ENCODE results near the gene UBTD1.
"Not testable (repeated sequence)": the region's sequence is repeated elsewhere in the genome, so short reads cannot be mapped to it uniquely, and the experiment has no call there.

The UBTD1 gene

DNA sequence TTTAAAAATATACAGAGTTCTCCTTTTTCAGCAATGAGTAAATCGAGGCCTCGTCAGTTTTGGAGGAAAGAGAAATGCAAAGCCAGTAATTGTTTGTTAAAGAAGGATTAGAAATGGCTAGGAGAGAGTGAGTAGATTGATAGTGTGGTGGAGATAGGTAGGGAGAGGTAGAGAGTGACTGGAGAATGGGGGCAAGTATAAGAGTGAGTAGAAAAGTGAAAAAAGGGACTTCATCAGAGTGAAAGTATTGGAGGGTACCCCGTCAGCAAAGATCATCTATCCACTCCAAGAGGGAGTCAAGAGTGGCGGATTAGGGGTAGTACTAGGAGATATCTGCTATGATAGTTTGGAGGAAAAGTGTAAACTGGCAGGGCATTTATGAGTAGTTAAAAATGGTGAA lies 64.6 kb downstream of the UBTD1 start:
- ATAC-seq, result no peak
- DNase-seq, result no peak

DNA sequence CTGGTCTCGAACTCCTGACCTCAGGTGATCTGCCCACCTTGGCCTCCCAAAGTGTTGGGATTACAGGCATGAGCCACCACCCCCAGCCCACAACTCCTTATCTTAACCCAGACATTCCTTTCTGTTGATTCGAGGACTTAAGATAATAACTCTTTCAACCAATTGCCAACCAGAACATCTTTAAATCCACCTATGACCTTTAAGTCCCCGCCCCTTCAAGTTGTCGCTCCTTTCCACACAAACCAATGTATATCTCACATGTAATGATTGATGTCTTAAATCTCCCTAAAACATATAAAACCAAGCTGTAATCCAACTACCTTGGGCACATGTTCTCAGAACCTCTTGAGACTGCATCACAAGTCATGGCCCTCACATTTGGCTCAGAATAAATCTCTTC lies 66.1 kb downstream of the UBTD1 start:
- ATAC-seq (no peak), DNase-seq (no peak)

DNA sequence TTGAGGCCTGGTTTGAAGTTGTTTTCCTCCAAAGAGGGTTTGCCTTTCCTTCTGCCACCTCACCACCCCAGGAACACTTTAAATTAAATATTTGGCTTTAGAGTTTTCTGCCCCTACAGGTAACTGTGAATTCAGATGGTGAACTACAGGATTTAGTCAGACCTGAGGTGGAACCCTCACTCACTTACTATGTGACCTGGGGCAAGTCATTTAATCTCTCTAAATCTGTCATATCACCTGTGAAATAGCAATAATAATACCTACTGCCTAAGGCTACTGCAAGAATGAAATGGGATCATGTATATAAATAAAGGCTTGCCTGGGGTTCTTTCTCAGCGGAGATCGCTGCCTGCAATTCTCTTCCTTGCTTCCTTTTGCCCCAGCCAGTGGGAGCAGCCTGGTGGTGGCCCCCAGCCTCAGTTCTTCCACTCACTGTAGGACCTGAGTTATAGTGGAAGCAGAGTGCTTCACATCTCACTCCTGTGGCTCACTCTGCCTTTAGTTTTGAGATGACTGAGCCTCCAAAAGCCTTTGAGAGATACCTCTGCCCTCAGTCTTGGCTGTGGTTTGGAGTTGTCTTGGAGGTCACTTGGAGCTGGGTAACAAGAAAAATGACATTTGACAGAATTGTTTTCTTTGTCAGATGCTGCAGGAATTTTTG lies 67.7 kb downstream of the UBTD1 start:
- DNase-seq, result no peak
- no peak for ATAC-seq

- DNase-seq (no peak), ATAC-seq (no peak)
Measured at GRCh38 chr10:97567891-97568290, 69.2 kb downstream of the UBTD1 start.

DNA sequence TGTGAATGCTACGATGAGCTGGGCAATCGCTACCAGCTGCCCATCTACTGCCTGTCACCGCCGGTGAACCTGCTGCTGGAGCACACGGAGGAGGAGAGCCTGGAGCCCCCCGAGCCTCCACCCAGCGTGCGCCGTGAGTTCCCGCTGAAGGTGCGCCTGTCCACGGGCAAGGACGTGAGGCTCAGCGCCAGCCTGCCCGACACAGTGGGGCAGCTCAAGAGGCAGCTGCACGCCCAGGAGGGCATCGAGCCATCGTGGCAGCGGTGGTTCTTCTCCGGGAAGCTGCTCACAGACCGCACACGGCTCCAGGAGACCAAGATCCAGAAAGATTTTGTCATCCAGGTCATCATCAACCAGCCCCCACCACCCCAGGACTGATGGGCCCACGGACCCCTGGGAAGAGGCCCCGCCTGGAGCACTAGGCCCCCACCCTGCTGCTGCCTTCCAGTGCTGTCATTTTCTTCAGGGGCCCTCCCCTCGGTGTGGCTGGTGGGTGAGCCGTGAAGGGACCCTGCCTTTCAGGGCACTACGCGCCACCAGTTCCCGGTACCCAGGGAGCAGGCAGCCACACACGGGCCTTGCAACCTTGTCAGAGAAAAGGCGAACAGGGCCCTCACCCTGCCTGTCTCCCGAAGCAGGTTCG lies 71.5 kb downstream of the UBTD1 start:
- ATAC-seq, result no peak
- no peak for DNase-seq

DNA sequence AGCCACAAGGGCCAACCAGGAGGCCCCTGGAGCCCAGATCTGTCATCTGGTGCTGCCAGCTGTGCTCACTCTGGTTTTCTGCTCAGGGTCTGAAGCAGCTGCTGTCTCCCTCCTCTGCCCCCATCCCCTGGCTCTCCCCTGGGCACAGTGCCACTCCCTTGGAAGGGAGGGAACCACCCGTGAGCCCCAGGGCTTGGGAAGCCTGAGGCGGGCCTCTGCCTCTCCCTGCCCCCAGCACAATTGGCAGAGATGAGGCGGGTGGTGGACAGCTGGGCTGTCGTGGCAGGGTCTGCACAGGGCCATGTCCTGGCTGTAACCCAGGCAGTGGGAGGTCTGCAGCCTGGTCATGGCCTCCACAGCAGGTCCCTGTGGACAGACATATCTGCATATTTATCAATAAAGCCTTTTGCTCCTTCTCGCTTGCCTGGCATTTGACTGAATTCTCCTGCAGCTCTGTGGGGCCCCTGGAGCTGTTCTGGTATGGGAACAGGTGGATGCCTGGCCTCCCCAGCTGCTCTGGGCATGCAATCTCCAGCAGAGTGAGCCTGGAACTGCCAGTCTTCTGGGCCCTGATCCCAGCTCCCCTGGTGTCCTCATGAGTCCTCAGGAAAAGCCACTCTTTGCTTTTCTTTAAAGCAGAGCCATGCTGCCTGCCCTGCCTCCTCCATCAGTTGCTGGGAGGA lies 72.2 kb downstream of the UBTD1 start:
- DNase-seq (no peak), ATAC-seq (no peak)

- DNase-seq (no peak), ATAC-seq (no peak)
Measured at GRCh38 chr10:97571622-97572021, 72.9 kb downstream of the UBTD1 start.

- ATAC-seq, result peak; percentile 66
Measured at GRCh38 chr10:97572214-97572989, 73.7 kb downstream of the UBTD1 start, which contains the start of gene ANKRD2. Gene ANKRD2 (plus strand): TSS chr10:97572779. CDS start chr10:97572789, 10 bp downstream.

DNA sequence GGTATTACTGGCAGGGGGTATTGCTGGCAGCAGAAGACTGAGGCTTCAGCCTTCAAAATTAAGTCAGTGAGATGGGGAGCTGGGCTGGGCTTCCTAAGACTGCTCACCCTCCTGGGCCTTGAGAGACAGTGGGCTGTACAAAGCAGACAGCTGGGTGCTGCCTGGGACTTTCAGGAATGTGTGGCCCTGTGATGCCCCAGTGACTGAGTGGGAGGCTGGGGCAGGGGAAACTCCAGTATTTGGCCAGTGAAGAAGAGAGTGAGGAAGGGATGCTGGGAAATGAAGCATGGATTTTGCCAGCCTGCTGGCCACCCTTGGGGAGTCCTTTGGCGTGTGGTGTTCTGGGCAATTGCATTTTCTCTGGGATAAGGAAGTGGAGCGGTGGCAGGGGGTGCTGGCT lies 74.3 kb downstream of the UBTD1 start:
- ATAC-seq, result no peak
- DNase-seq, result no peak

More at GRCh38 chr10:97572214-97572989, 73.7 kb downstream of the UBTD1 start, which contains the start of gene ANKRD2:
- DNase-seq, result peak; percentile 68

DNA sequence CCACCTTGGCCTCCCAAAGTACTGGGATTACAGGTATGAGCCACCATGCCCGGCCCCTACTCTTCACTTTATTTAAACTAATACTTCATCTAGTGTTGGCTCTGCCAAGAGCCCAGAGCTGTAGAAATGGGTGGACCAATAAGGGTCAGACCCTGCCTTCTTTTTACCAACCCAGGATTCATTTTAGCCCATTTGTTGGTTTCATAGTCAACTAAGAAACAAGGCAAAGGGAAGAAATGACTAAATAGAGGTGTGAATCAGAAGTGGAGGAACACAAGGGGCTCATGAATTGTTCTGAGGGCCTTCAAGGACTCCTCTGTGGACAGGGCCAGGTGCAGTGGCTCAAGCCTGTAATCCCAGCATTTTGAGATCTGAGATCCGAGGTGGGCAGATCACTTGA lies 74.9 kb downstream of the UBTD1 start:
- no peak for ATAC-seq
- DNase-seq, result no peak

DNA sequence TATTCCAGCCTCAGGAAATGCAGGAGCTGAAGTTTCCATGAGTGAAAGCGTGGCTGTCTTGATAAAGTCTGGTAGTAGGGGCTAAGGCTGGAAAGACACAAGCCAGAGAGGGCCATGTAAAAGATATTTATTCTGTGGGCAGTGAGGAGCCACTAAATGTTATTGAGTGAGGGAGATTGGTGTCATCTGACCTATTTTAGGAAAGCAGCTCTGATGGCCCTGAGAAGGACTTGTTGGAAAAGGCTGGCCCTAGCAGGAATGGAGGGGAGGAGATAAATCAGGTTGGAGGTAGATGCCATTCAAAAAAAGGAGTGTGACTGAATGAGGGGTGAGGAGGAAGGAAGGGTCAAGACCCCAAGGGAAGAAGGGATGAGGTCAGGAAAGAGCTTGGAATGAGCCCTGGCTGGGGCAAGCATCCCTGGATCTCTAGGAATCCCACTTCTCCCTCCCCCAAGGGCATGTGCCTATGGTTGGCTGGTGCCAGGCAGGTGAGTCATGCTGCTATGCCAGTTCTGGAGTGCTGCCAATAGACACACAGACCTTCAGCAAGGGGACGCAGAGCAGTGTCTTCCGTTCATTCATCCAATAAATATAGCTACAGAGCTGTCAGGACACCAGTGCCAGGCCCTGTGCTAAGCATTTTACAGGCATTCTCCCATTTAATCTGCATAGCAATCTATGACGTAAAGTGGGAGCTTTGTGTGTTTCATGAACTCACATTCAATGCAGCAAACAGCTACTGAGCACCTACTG lies 75.8 kb downstream of the UBTD1 start:
- no peak for ATAC-seq
- no peak for DNase-seq

GRCh38 chr10:97575127-97575668 lies 76.5 kb downstream of the UBTD1 start:
- ATAC-seq (no peak), DNase-seq (no peak)

GRCh38 chr10:97576487-97576886 lies 77.8 kb downstream of the UBTD1 start:
- not testable (repeated sequence) for ATAC-seq, DNase-seq

GRCh38 chr10:97577701-97578100 lies 79.0 kb downstream of the UBTD1 start:
- DNase-seq (no peak), ATAC-seq (no peak)

- ATAC-seq, result no peak
- no peak for DNase-seq
Measured at GRCh38 chr10:97578171-97578844, 79.6 kb downstream of the UBTD1 start.

- ATAC-seq (no peak), DNase-seq (no peak)
Measured at GRCh38 chr10:97580421-97581367, 82.0 kb downstream of the UBTD1 start.

DNA sequence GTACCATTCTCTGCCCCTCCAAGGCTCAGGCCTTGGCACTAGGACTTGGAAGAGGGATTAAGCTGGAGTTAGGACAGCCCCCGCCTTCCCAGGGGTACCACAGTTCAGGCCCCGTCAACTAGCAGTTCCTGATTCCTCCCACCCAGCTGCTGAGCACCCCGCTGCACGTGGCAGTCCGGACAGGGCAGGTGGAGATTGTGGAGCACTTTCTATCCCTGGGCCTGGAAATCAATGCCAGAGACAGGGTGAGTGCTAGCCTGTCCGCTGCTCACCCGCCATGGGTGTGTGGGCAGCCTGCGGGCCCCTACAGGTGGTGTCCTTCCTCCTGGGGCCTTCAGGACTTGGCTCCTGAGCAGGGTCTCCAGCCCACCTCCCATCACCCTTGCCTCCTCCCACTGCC lies 83.4 kb downstream of the UBTD1 start:
- DNase-seq, result no peak
- no peak for ATAC-seq

GRCh38 chr10:97583476-97583875 lies 84.8 kb downstream of the UBTD1 start:
- ATAC-seq, result no peak
- no peak for DNase-seq

DNA sequence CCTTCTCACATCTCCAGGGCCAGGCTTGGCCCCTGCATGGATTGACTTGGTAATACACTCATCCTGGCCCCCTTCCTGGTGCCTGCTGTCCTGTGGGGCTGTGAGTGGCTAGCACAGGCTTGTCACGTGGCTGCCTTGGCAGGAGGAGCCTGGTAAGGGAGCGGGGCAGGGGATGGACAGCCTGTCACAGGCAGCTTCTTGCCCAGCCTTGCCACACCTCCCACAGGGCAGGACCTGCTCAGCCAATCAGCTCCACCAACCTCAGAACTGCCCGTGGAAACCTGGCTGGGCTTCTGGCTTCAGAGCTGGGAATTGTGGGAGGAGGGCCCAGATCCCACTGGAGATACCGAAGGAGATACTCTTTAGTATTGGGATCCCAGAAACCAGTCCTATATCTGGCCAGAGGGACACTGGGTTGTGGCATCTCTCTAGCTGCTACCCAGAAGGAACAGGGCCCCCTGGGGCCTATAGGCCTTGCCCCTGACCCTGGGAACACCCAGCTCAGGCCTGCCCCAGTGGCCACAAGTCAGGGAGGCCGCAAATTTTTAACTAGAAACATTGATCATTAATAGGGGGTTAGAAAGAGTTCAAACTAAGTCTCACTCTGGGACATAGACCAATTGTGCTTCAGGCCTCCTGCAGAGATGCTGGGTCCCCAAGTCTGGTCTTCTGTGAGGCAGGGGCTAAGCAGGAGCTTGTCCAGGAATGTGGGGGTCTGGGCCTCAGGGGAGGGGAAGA lies 85.5 kb downstream of the UBTD1 start, which contains the start of gene HOGA1:
Gene HOGA1 (plus strand): TSS at position 330 of the 738 bp plus-strand sequence. CDS start 315 bp downstream, at position 645.
- peak; percentile 26 for ATAC-seq
- DNase-seq, result no peak

All from stimulated activated naive CD8-positive, alpha-beta T cell treated with anti-CD3 and anti-CD28 coated beads, Interleukin-15, Interleukin-2, amounts not matched to agents 100 U/mL and 50 U/mL, for 24 hours (primary cell).